ENCODE data around the gene TNNC2. TPM values are rescaled to one million over a fixed set of nuclear protein-coding genes. Genes with fewer than 3 reads are reported as not detected.

TNNC2 gene
- total and polyA plus RNA-seq, 2 experiments from 2014 or later = 0.59 to 32.5 TPM

GRCh38 chr20:45835329-45835765 is 8.2 kb upstream of the TNNC2 start:
- H3K36me3 Mint-ChIP-seq (ENCODE audit: low read depth) = peaks cover 18% of the 10 kb centered on the region; the same call in 2 of the 3 replicates
- peak overlapping the region; percentile 82; the same call in 1 of the 2 replicates for H3K4me3 ChIP-seq
- H3K27ac Mint-ChIP-seq = no peak overlapping the region

More at GRCh38 chr20:45835329-45835765, 8.2 kb upstream of the TNNC2 start:
- DNase-seq (ENCODE audit: low spot score) = no peak
- Histone ChIP-seq H3K4me1 (ENCODE audit: insufficient read depth) (peaks cover 20% of the 10 kb centered on the region; the same call in 1 of the 2 replicates), H3K9me2 (ENCODE audit: insufficient read depth) (no peaks in the 10 kb centered on the region), H4K20me1 (replicated peaks; ENCODE audit: insufficient read depth) (peaks cover 13% of the 10 kb centered on the region), H3K27me3 (ENCODE audit: insufficient read depth) (no peaks in the 10 kb centered on the region), H3K36me3 (ENCODE audit: insufficient read depth) (no peaks in the 10 kb centered on the region), H2AFZ (no peak overlapping the region), H3K79me2 (replicated peaks; ENCODE audit: insufficient read depth) (0 out of 2 replicates have a peak, but pooled peaks cover 3% of the 10 kb centered on the region), H3K4me2 (peak overlapping the region; percentile 85; the same call in 1 of the 2 replicates), H3K27ac (ENCODE audit: low read depth) (no peak overlapping the region), H3F3A (replicated peaks; ENCODE audit: low read depth) (peaks cover 15% of the 10 kb centered on the region)
- Mint-ChIP-seq H3K4me1 (peaks cover 12% of the 10 kb centered on the region), H3K9me3 (no peaks in the 10 kb centered on the region; the same call in 2 of the 3 replicates), H3K27me3 (ENCODE audit: insufficient read depth, low read depth, poor library complexity) (peaks cover 12% of the 10 kb centered on the region), H3K4me3 (peak overlapping the region; percentile 77; the same call in 2 of the 3 replicates)
- TF ChIP-seq ZNF114 (CRISPR knock-in tag; IDR thresholded peaks at IDR 0.05) (no peak), ETS1 (IDR thresholded peaks at IDR 0.05) (no peak), REST (IDR thresholded peaks at IDR 0.05; ENCODE audit: unreplicated experiment) (no peak), STAT1 (IDR thresholded peaks at IDR 0.05; ENCODE audit: unreplicated experiment) (no peak), ZNF462 (CRISPR knock-in tag; IDR thresholded peaks at IDR 0.05) (no peak), POLR2AphosphoS5 (IDR thresholded peaks at IDR 0.05; ENCODE audit: low read depth) (no peak), CREB1 (CRISPR knock-in tag; IDR thresholded peaks at IDR 0.05; ENCODE audit: low read depth) (no peak), NANOG (IDR thresholded peaks at IDR 0.05; ENCODE audit: borderline replicate concordance) (no peak), ZNF331 (CRISPR knock-in tag; IDR thresholded peaks at IDR 0.05; ENCODE audit: low read depth) (no peak), JUNB (IDR thresholded peaks at IDR 0.05; ENCODE audit: unreplicated experiment) (no peak), EZH2 (IDR thresholded peaks at IDR 0.05; ENCODE audit: low read depth, unreplicated experiment) (no peak), CTCF (conservative IDR thresholded peaks at IDR 0.05; ENCODE audit: low read depth in 2 of 2) (no peak), EZH2phosphoT487 (IDR thresholded peaks at IDR 0.05; ENCODE audit: unreplicated experiment) (no peak)
- no peak for ATAC-seq

All from GM23338 (cell line).